UCSD-AML1 (cell line): ENCODE data around the gene ESD.
A peak's percentile ranks its signal among the peaks of the same experiment; 100 is the strongest.
"Not testable (repeated sequence)": the region's sequence is repeated elsewhere in the genome, so short reads cannot be mapped to it uniquely, and the experiment has no call there.

Source experiments
- DNase-seq: peaks from one replicate; lab custom pipeline; 2025; ENCODE audit not compliant: unreplicated experiment; lab: John Stamatoyannopoulos, UW

ESD gene

DNA sequence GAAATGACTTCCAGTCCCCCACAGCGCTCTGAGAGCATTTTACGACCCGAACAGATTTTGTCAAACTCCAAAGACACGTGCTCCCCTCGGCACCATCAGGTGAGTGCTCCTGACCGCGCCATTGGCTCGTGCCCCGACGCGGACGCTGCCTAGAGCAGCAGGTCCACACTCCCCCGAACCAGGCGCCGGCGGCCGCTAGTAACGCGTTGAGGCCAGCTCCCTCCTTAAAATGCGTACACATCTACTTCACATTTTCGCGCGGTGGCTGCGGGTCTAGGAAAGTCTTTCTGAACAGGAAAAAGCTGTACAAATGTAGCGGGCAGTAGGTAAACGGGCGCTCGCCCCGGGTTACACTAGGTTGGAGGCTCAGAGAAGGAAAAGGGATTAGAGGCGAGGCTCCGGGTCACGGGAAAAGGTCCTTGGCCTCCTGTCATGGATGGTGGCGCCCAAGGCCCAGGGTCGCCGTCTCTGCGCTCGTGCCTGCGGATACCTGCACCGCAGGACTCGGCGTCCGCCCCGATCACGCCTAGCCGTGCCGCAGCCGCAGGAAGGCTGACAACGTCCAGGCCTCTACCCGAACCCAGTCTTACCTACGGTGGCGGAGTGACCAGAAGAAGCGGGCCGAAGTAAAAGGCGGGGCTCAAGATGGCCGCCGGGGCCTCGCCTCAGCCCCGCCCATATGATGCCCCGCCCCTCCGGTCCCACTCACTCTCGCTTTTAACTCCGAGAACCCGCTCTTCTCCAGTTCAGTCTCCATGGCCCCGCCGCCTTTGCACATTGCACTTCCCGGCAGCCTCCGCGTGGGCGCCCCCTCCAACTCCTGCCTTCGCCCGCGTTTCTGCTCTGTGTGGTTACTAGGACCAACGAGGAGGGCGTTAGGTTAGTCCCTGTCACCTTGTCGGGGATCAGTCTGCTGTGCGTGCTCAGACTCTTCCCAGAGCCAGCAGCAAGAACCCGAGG, at the start of gene ESD:
Gene ESD, minus strand, starts transcription at position 647 of the 960 bp plus-strand sequence. CDS start 5,748 bp downstream, outside the sequence.
- DNase-seq, result peak; percentile 90

DNA sequence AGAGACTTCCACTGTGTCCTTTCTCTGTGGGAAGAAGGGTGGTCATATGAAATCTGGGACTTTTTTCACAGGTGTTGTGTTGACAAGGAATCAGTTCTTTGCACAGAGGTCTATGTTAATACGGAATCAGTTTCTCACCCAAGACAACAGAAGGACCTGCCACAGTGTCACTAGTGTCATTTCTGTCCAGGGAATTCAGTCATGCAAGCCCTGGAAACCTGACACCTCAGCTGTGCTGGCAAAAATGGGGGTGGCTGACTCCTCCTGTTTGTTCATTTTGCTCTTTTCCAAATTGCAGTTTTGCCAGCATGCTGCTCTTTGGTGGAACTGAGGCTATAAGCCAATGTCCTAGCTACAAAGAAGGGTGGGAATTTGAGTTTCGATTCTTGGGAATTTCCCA, 49.8 kb upstream of the ESD start:
- no peak for DNase-seq

DNA sequence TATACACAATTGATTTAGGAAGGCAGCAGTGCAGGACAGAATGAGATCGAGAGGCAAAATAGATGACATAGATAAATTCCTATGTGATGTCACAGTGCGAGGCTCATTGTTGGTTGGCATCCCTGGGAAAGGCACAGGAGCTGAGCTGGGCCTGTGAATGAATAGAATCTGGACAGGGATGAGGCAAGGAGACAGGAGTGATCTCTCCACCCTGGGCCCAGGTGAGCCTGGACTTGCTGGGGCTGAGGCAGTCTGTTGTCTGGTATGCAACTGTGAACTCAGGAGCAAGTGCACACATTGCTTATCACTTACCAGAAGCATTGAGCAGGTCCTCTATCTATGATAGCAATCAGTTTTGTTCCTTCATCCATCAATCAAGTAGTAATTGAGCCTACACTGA, 48.2 kb upstream of the ESD start:
- DNase-seq, result no peak

DNA sequence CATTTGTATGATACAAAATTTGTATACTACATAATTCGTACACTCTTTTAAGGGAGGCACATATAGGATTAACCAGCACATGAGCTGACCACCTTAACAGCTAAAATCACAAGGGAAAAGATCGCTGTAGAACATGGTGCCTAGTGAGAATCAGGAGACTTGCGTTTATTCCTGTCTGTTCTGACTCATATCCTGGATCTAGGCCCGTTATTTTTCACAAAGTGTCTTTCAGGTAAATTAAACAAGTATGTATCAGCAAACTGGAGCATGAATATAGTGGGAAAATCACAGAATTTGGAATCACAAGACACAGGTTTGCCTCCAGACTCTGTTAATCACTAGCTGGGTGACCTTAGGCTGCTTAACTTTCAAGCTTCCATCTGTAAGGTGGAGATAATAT, 47.5 kb upstream of the ESD start:
- DNase-seq, result no peak

- DNase-seq, result no peak
Measured at GRCh38 chr13:46839399-46839798, 42.4 kb upstream of the ESD start.

- DNase-seq, result no peak
Measured at GRCh38 chr13:46834657-46835056, 37.7 kb upstream of the ESD start.

GRCh38 chr13:46831588-46832194, 34.7 kb upstream of the ESD start:
- DNase-seq, result no peak

DNA sequence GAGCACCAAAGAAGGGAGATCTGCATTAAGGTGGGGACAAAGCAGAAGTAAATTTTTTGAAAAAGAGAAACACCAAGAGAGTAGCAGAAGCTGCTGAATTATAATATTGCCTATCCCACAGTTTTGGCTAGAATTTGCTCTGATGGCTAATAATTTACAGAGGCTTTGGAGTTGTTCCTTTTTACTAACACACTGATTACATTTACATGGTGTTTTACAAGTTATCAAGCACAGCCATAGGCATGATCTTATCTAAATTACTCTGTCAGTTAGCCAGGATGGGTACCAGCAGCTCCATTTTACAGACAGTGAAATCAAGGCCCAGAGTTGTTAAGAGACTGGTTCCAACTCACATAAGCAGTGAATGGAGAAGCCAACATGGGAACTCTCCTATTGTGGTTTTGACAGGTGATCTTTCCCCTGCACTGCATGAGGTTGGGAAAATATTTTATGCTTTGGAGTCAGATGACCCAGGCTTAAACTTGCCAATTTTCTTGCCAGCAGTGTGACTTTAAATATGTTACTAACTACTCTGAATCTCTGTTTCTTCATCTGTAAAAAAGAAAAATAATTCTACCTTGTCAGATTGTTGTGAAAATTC, 33.5 kb upstream of the ESD start:
- no peak for DNase-seq

DNA sequence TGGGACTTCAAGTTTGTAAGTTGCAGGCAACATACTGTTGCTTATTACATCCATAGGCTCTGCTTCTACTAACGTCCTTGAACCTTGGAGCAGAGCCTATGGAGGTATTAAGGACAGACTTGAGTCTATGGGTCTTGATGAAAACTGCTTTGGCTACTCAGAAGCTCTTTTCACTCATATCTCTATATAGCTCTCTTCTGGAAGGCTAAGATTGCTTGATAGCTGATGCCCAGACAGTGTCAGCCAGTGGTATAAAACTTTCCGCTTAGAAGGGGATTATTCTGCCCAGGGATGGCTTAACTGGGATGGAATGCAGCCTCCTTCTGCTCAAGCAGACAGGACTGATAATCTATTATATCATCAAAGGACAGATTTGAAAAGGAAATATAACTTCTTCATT, 25.6 kb upstream of the ESD start:
- DNase-seq, result no peak

DNA sequence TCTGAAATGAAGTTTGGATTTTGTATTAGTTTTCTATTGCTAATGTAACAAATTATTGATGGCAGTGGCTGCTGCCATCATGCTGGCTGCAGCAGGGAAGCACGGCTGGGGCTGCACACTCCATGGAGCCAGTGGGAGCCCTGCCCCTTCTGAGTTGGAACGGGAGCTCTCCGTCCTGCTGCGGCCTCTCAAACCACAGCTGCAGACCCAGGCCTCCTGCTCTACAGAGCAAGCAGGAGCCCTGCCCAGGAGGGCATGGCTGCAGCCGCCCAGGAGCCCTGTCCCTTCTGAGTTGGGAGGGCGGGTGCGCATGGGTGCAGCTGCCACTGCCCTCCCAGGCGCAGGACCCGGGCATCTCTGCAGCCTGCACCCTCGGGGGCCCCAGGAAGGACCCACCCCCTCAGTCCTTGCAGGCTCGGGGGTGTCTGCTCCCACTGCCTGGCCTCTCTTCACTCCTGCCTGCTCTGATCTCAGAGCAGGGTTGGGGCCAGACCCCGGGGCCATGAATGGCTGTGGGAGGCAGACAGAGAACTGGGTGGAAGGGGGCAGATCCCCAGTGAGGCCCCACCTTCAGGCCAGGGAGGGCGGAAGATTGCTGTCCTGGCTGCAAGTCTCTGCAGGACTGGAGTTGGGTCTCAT, 21.0 kb upstream of the ESD start:
- DNase-seq, result no peak

DNA sequence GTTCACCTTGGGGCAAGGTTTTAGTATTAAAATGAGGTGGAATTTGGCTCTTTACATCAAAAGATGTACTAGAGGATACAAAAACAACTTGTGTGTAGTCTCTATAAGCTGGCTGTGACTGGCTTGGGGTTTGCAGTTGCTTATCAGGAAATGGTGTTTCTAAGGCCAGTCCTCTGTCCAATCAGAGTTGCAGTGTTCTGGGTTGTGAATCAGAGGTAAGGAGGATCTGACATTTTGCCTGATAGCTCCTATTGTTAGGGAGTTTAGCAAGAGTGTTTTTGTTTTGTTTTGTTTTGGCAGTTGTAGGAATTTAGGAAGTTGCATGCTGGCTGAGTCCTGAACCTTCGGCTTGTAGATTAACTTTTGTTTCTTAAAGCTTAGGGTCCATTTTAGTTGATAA, 20.1 kb upstream of the ESD start:
- no peak for DNase-seq

- DNase-seq, result no peak
Measured at GRCh38 chr13:46816371-46816770, 19.4 kb upstream of the ESD start.

DNA sequence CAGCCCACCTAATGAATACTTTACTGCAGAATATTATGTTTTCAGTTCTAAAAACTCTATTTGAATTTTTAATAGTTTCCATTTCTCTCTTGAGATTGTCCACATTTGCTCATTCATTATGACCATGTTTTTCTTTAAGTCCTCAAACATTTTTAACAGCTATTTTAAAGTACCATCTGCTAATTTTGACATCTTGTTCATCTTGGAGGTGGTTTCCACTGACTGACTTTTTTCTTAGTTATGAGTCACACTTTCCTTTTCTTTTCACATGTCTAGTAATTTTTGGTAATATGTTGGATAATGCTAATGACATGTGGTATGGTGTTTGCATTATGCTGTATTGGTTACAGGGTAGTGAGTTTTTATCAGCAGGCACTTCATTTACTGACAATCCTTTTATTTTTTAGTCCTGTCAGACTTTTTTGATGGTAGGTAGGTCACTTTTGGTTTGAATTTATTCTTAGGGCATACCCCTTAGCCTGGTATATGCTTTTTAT, 15.4 kb upstream of the ESD start:
- no peak for DNase-seq

DNA sequence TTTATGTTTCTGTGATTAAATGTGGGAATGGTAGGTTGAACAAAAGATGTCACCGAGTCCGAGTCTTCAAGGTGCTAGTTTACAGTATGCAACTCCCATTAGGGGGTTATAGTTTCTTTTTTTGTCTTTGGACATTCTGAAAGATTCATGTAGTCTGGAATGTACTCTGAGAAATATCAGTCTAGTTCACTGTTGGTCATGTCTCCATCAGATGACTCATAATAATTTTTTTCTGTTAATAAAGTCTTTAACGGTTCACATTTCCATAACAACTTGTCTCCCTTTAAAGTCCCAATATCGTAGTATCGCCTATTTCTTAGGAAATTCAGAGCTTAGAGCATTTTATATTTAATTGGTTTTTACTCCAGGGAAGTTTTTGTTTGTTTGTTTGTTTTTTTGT, 13.5 kb upstream of the ESD start:
- no peak for DNase-seq

DNA sequence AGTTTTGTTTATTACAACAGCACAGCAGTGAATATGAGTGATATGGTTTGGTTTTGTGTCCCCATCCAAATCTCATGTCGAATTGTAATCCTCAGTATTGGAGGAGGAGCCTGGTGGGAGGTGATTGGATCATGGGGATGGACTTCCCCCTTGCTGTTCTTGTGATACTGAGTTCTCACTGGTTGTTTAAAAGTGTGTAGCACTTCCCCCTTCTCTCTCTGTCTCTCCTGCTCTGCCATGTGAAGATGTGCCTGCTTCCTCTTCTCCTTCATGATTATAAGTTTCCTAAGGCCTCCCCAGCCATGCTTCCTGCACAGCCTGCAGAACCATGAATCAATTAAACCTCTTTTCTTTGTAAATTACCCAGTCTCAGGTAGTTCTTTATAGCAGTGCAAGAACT, 8.0 kb upstream of the ESD start:
- DNase-seq, result not testable (repeated sequence)

GRCh38 chr13:46804391-46804815, 7.4 kb upstream of the ESD start:
- no peak for DNase-seq

DNA sequence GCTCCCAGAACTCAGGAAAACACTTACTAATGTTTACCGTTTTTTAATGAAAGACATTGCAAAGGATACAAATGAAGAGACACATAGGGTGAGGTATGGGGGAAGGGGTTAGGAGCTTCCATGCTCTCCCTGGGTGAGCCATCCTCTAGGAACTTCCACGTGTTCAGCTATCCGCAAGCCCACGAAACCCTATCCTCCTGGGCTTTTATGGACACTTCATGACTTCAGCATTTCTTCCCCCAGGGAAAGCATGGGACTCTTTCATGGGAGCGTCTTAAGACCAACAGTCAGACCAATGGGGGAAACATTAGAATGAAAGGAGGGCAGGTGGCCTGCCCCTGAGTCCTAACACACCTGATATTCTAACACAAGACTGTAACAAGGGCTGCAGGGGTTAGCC, 6.6 kb upstream of the ESD start:
- no peak for DNase-seq

GRCh38 chr13:46801858-46802257, 4.9 kb upstream of the ESD start:
- DNase-seq, result no peak

DNA sequence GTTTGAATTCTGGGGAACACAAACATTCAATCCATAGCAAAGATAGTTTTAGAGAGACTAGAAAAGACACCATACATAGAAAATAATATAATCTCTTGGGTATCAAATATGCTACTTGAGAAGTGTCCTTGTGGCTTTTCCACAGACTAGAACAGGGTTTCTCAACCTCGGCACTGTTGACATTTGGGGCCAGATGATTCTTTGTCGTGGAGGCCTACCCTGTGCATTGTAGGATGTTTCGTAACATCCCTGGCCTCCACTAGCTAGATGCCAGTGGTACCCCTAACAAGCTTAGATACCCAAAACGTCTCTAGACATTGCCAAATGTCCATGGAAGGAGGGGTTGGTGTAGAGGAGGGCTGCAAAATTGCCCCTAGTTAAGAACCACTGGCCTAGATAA, 2.2 kb upstream of the ESD start:
- no peak for DNase-seq

DNA sequence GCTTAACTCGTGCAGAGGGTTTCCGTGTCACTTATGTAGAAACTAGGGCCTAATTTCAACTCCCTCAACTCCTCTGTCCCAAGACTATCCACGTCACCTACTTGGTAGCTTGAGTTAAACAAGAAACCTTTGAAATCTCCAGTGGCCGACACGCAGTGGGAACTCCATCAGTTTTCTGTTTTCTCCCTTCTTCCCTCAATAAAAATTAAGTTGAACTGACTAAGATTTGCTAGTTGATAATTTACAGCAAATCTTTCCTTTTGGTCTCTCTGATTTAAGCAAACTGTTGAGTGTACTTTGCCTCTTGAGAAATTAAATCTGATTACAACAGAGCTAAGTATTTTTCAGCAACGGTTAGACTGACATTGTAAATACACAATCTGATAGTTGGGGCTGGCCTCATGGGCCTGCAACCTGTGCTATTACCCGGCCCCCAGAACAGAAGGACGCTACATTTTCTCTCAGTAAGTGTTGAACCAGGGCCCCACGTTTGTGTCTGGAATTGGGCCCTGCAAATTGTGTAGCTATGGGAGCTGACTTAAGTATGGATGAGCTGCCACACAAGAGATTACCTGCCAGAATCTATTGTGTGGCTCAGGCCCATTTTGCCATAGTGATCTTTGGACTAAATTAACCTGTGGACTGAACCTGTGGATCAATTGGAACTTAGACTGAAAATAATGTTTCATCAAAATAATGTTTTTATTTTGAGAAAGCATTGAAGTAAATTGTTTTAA, 708 bp upstream of the ESD start:
- DNase-seq, result no peak

DNA sequence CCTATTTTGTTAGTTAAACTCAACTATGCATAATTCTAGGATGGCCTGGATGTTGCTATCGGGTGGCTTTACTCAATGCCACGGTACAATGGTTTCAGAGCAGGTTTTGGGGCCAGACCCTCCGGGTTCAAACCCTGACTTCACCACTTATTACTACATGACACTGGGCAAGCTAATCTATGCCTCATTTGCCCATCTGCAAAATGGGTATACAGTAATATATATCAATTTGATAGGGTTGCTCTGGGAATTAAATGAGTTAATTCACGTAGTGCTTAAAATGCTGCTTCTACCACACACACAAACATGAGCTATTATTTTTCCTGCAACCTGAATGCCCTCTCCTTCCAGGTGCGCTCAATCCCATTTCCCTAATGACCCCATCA, 839 bp downstream of the ESD start:
- DNase-seq, result no peak
